Fibroblast of lung (primary cell): Measurements from ENCODE around the gene KCTD6. TPM values are rescaled to one million over a fixed set of nuclear protein-coding genes. Genes with fewer than 3 reads are reported as not detected.

Experiments used
- DNase-seq, 2 donors: peaks; one replicate each; pipeline versions ENCODE4 v3.0.0 to v3.0.0-alpha.2; 2010; ENCODE audit warnings: low read depth in 2 of 2
- H2AFZ ChIP-seq: 2 replicates; pipeline ENCODE4 v1.5.1; 2012; ENCODE audit warnings: low read length, control low read depth, inconsistent platforms
- H3K27ac ChIP-seq: 2 replicates; pipeline ENCODE4 v1.5.1; 2011; ENCODE audit warnings: low read length, control low read depth; ENCODE audit not compliant: insufficient read depth
- H3K27me3 ChIP-seq: 2 replicates; pipeline ENCODE4 v1.5.1; 2011; ENCODE audit warnings: mild to moderate bottlenecking, low read length; ENCODE audit not compliant: control insufficient read depth, insufficient read depth
- H3K36me3 ChIP-seq: 2 replicates; pipeline ENCODE4 v1.5.1; 2011; ENCODE audit warnings: low read length; ENCODE audit not compliant: control insufficient read depth, insufficient read depth
- H3K4me1 ChIP-seq: 2 replicates; pipeline ENCODE4 v1.5.1; 2011; ENCODE audit warnings: low read length; ENCODE audit not compliant: control insufficient read depth, insufficient read depth; ENCODE audit errors: extremely low read depth
- H3K4me2 ChIP-seq: 2 replicates; pipeline ENCODE4 v1.5.1; 2011; ENCODE audit warnings: low read length, control low read depth; ENCODE audit not compliant: insufficient read depth; ENCODE audit errors: extremely low read depth
- H3K4me3 ChIP-seq, 4 experiments: fragments of 200-600 bp in 1 of 4; sonication (generic) in 1 of 4; replicated peaks in 1 of 4; 2 replicates each; pipeline ENCODE4 v1.5.1; 2011 to 2016; ENCODE audit warnings: low read length in 4 of 4, low read depth in 3 of 4, mild to moderate bottlenecking in 3 of 4, control low read depth in 2 of 4, inconsistent platforms in 1 of 4, mixed read lengths in 1 of 4; ENCODE audit not compliant: insufficient read depth in 1 of 4; ENCODE audit errors: control extremely low read depth in 1 of 4
- H3K79me2 ChIP-seq: 2 replicates; pipeline ENCODE4 v1.5.1; 2012; ENCODE audit warnings: mild to moderate bottlenecking, low read length, inconsistent platforms; ENCODE audit not compliant: control insufficient read depth, insufficient read depth
- H3K9ac ChIP-seq: 2 replicates; pipeline ENCODE4 v1.5.1; 2011; ENCODE audit warnings: mild to moderate bottlenecking, low read length, control low read depth; ENCODE audit not compliant: insufficient read depth
- H3K9me3 ChIP-seq: 2 replicates; pipeline ENCODE4 v1.5.1; 2012; ENCODE audit warnings: low read depth, low read length; ENCODE audit not compliant: control insufficient read depth, insufficient read depth
- H4K20me1 ChIP-seq: 2 replicates; pipeline ENCODE4 v1.5.1; 2011; ENCODE audit warnings: low read length; ENCODE audit not compliant: control insufficient read depth, insufficient read depth; ENCODE audit errors: extremely low read depth
- EZH2 ChIP-seq: IDR thresholded peaks from 2 replicates; pipeline ENCODE4 v1.5.1; 2012; ENCODE audit warnings: low read length, control low read depth, mild to moderate bottlenecking; ENCODE audit errors: missing control alignments
- polyA plus RNA-seq, 2 donors: library from polyadenylated mRNA; depleted of rRNA in 1 of 2; stranded (reverse) in 1 of 2; unstranded in 1 of 2; fragments of >200 nt; gene quantifications; 2 replicates each; pipeline ENCODE4 v1.2.1, GENCODE V29; 2011 to 2012; ENCODE audit warnings: missing spikeins in 1 of 2
- total RNA-seq: library from RNA; depleted of rRNA; stranded (reverse); fragments of >200 nt; gene quantifications from 2 replicates; pipeline ENCODE4 v1.2.1, GENCODE V29; 2014
- TF ChIP-seq, protein P1 (sequence below), 2 donors: IDR thresholded peaks in 1 of 2; conservative IDR thresholded peaks in 1 of 2; 1 replicate in 1 of 2; 2 replicates in 1 of 2; pipeline ENCODE4 v1.5.1; 2011 to 2012; ENCODE audit warnings: low read length in 2 of 2, control low read depth in 1 of 2, inconsistent platforms in 1 of 2, low read depth in 1 of 2, mild to moderate bottlenecking in 1 of 2

KCTD6 gene
- total and polyA plus RNA-seq, 2 donors (not counting 1 experiment from before 2014, with no cell fraction given) = 10.2 to 14.8 TPM

DNA sequence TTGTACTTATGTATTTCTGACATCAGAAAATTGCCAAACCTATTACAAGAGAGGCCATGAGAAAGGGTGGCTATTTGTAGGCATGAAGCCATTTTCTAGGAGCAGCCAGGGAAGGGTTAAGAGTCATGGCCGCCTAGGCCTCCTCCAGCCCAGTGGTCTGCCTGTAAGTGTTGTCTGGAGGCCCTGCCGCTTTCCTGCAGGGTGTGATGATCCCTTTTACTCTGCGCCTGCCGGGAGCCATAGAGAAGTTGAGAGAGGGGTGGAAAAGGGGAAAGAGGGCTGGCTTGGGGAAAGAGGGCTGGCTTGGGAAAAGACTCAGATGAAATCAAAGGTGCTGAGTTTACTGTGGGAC is 29.1 kb upstream of the KCTD6 start:
- no peak for TF ChIP-seq EZH2
- TF ChIP-seq, protein P1, sequence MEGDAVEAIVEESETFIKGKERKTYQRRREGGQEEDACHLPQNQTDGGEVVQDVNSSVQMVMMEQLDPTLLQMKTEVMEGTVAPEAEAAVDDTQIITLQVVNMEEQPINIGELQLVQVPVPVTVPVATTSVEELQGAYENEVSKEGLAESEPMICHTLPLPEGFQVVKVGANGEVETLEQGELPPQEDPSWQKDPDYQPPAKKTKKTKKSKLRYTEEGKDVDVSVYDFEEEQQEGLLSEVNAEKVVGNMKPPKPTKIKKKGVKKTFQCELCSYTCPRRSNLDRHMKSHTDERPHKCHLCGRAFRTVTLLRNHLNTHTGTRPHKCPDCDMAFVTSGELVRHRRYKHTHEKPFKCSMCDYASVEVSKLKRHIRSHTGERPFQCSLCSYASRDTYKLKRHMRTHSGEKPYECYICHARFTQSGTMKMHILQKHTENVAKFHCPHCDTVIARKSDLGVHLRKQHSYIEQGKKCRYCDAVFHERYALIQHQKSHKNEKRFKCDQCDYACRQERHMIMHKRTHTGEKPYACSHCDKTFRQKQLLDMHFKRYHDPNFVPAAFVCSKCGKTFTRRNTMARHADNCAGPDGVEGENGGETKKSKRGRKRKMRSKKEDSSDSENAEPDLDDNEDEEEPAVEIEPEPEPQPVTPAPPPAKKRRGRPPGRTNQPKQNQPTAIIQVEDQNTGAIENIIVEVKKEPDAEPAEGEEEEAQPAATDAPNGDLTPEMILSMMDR (conservative IDR thresholded peaks at IDR 0.05 in 1 of 2, IDR thresholded peaks at IDR 0.05 in 1 of 2; ENCODE audit: low read depth in 1 of 2, low read length in 2 of 2) = no peak
- H3K27me3 ChIP-seq = no peaks in the 10 kb centered on the region
- no peak overlapping the region for H2AFZ ChIP-seq
- H3K4me2 ChIP-seq = no peak overlapping the region
- H3K4me1 ChIP-seq = peaks cover 5% of the 10 kb centered on the region
- no peak overlapping the region for H3K9ac ChIP-seq
- H3K27ac ChIP-seq = no peak overlapping the region
- H3K36me3 ChIP-seq = no peaks in the 10 kb centered on the region
- no peak overlapping the region for H3K4me3 ChIP-seq
- H3K9me3 ChIP-seq = no peaks in the 10 kb centered on the region
- DNase-seq = no peak
- H3K79me2 ChIP-seq = no peaks in the 10 kb centered on the region
- H4K20me1 ChIP-seq = no peaks in the 10 kb centered on the region

DNA sequence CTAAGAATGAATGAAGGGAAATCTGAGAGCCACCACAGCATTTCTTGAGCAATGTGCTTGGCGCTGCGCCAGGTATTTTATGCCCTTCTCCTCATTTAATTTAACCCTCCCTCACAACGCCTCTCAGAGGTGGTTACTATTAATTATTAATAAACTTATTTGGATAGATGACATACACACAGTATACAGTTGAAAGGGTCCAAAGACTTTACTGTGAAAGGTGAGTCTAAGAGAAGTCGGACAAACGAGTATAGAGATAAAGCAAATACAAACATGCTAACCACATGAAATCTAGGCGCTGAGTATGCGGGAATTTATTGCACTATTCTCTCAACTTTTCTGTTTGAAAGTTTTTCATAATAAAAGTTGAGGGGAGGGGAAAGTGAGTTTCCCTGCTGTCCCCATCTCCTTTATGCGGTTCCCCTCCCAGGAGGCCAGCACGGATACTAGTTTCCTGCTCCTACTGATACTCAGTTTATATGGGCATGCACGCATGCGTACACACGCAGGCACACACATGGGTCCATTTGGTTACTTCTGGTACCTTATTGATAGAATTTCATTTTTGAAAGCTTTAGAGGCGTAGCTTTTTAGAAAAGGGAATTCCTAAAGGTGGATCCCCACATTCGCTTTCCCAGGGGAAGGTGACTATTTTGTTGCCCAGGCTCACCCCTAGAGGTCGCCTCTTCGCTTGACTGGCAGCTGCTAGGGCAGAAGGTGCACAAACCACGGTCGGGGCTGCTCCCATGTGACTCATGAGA is 28.5 kb upstream of the KCTD6 start:
- TF ChIP-seq, protein P1 (conservative IDR thresholded peaks at IDR 0.05 in 1 of 2, IDR thresholded peaks at IDR 0.05 in 1 of 2; ENCODE audit: low read depth in 1 of 2, low read length in 2 of 2) = peak; percentile 79 to 91
- TF ChIP-seq EZH2 = no peak
- Histone ChIP-seq H3K9me3 (no peaks in the 10 kb centered on the region), H3K4me3 (peak overlapping the region in 2 of 4 experiments; percentile 10 to 24), H3K36me3 (no peaks in the 10 kb centered on the region), H3K4me1 (peaks cover 5% of the 10 kb centered on the region), H3K79me2 (no peaks in the 10 kb centered on the region), H3K9ac (no peak overlapping the region), H3K27me3 (no peaks in the 10 kb centered on the region), H3K4me2 (peak overlapping the region; percentile 68), H3K27ac (no peak overlapping the region), H4K20me1 (no peaks in the 10 kb centered on the region), H2AFZ (peak overlapping the region; percentile 52)
- DNase-seq = peak; percentile 80 to 90

DNA sequence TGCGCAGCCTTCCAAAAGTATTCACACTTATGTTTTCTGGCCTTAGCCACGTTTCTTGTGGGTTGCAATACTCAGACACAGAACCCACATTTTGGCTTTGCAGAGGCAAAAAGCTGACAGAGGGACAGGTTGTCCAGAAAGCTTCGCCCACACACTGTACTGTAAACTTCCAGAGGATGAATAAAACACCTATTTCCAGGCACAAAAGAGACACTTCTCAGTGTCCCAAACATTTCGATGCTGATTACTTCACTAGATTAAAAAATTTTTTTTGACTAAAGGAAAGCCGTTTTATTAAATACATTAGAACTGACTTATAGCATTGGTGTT is 28.0 kb upstream of the KCTD6 start:
- H3K27me3 ChIP-seq = no peaks in the 10 kb centered on the region
- peak overlapping the region in 1 of 4 experiments; percentile 10 for H3K4me3 ChIP-seq
- H2AFZ ChIP-seq = peak overlapping the region; percentile 50
- no peak for DNase-seq
- H4K20me1 ChIP-seq = no peaks in the 10 kb centered on the region
- TF ChIP-seq, protein P1 (conservative IDR thresholded peaks at IDR 0.05 in 1 of 2, IDR thresholded peaks at IDR 0.05 in 1 of 2; ENCODE audit: low read depth in 1 of 2, low read length in 2 of 2) = no peak
- TF ChIP-seq EZH2 = no peak
- no peak overlapping the region for H3K27ac ChIP-seq
- no peaks in the 10 kb centered on the region for H3K79me2 ChIP-seq
- H3K9me3 ChIP-seq = no peaks in the 10 kb centered on the region
- H3K9ac ChIP-seq = no peak overlapping the region
- peak overlapping the region; percentile 68 for H3K4me2 ChIP-seq
- peaks cover 5% of the 10 kb centered on the region for H3K4me1 ChIP-seq
- no peaks in the 10 kb centered on the region for H3K36me3 ChIP-seq
